ENCODE results near the gene ALG13. TPM values are rescaled to one million over a fixed set of nuclear protein-coding genes. Genes with fewer than 3 reads are reported as not detected.
A peak's percentile ranks its signal among the peaks of the same experiment; 100 is the strongest.
"Not testable (repeated sequence)": the region's sequence is repeated elsewhere in the genome, so short reads cannot be mapped to it uniquely, and the experiment has no call there.

ALG13 gene
- total RNA-seq = 51.4 and 61.9 TPM in 2 replicates

DNA sequence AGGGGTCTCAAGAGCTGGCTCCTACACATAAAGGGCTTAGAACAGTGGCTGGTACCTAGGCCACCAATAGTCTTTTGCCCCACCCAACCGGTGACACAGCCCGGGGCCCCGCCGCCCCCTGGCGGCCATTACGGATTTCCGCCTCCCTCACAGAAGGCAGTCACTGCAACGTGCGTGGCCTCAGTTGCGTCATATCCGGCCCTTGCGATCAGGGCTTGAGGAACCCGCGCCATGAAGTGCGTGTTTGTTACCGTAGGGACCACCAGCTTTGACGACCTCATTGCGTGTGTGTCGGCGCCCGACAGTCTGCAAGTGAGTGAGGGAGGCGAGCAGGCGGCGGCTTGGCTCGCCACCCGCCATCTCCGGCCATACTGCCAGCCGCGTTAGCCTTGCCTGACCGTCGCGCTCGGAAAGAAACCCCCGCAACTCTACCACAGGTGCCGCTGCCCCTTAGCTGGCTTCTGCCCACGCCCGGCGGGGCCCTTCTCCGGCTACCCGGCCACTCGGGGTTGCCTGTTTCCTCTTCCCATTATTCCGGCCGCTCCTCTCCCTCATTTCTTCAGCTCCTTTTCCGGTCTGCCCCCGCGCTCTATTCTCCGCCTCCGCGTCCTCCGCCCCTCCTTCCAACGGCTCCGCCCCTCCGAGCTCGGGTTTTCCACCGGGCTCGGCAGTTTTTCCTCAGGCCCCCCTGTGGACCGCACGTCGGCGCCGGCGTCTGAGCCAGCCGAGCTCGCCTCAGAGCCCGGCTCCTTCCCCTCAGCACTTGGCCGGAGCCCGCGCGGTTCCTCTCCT is at the start of gene ALG13:
Gene ALG13 (plus strand): TSS at position 183 of the 792 bp plus-strand sequence. CDS start 49 bp downstream, at position 232.
- Histone ChIP-seq H3K27me3 (ENCODE audit: insufficient read depth, low read length) (peaks cover 9% of the 10 kb centered on the region), H3K4me2 (ENCODE audit: insufficient read depth, low read length) (peak within 1 kb of the TSS; percentile 91), H4K20me1 (ENCODE audit: insufficient read depth, low read length) (peaks cover 10% of the 10 kb centered on the region), H3K79me2 (ENCODE audit: insufficient read depth, low read length) (peaks cover 20% of the 10 kb centered on the region), H3K36me3 (ENCODE audit: insufficient read depth, low read length) (peaks cover 20% of the 10 kb centered on the region), H3K9me3 (ENCODE audit: low read depth, low read length) (no peaks in the 10 kb centered on the region), H3K4me3 (ENCODE audit: insufficient read depth, low read length) (peak within 1 kb of the TSS; percentile 83), H3K27ac (ENCODE audit: low read depth, low read length) (peak within 1 kb of the TSS; percentile 99), H2AFZ (ENCODE audit: low read length) (peak within 1 kb of the TSS; percentile 76), H3K4me1 (ENCODE audit: insufficient read depth, low read length) (peaks cover 5% of the 10 kb centered on the region)
- peak; percentile 94 for DNase-seq (ENCODE audit: insufficient read length, low spot score, missing footprints)
- TF ChIP-seq CTCF (IDR thresholded peaks at IDR 0.05; ENCODE audit: extremely low read depth, low read depth, low read length) = peak; percentile 62

- Histone ChIP-seq H4K20me1 (ENCODE audit: insufficient read depth, low read length) (no peaks in the 10 kb centered on the region), H3K9me3 (ENCODE audit: low read depth, low read length) (no peaks in the 10 kb centered on the region)
Observed at GRCh38 chrX:111634823-111635729, 45.9 kb upstream of the ALG13 start.

DNA sequence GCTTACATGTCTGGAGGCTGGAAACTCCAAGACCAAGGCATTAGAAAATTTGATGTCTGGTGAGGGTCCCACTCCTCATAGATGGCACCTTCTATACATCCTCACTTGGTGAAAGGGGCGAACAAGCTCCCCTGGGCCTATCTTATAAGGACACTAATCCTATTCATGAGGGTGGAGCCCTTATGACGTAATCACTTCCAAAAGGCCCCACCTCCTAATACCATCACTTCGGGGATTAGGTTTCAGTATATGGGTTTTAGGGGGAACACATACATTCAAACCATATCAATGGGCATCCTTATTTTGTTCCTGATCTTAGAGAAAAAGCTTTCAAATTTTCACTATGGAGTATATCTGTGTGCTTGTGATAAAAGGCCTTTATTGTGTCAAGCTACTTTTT is 39.0 kb upstream of the ALG13 start:
- no peak overlapping the region for H2AFZ ChIP-seq (ENCODE audit: low read length)
- H3K4me3 ChIP-seq (ENCODE audit: insufficient read depth, low read length) = no peak overlapping the region
- no peaks in the 10 kb centered on the region for H3K36me3 ChIP-seq (ENCODE audit: insufficient read depth, low read length)
- H3K9me3 ChIP-seq (ENCODE audit: low read depth, low read length) = no peaks in the 10 kb centered on the region
- no peaks in the 10 kb centered on the region for H3K79me2 ChIP-seq (ENCODE audit: insufficient read depth, low read length)
- no peak overlapping the region for H3K4me2 ChIP-seq (ENCODE audit: insufficient read depth, low read length)
- H3K27ac ChIP-seq (ENCODE audit: low read depth, low read length) = no peak overlapping the region
- no peak for TF ChIP-seq CTCF (IDR thresholded peaks at IDR 0.05; ENCODE audit: extremely low read depth, low read depth, low read length)
- peaks cover 4% of the 10 kb centered on the region for H3K27me3 ChIP-seq (ENCODE audit: insufficient read depth, low read length)
- DNase-seq (ENCODE audit: insufficient read length, low spot score, missing footprints) = no peak
- H4K20me1 ChIP-seq (ENCODE audit: insufficient read depth, low read length) = no peaks in the 10 kb centered on the region
- H3K4me1 ChIP-seq (ENCODE audit: insufficient read depth, low read length) = no peaks in the 10 kb centered on the region

More at GRCh38 chrX:111634823-111635729, 45.9 kb upstream of the ALG13 start:
- no peak overlapping the region for H2AFZ ChIP-seq (ENCODE audit: low read length)
- H3K36me3 ChIP-seq (ENCODE audit: insufficient read depth, low read length) = no peaks in the 10 kb centered on the region
- TF ChIP-seq CTCF (IDR thresholded peaks at IDR 0.05; ENCODE audit: extremely low read depth, low read depth, low read length) = no peak
- H3K4me3 ChIP-seq (ENCODE audit: insufficient read depth, low read length) = no peak overlapping the region
- no peaks in the 10 kb centered on the region for H3K4me1 ChIP-seq (ENCODE audit: insufficient read depth, low read length)
- no peak overlapping the region for H3K4me2 ChIP-seq (ENCODE audit: insufficient read depth, low read length)
- H3K79me2 ChIP-seq (ENCODE audit: insufficient read depth, low read length) = no peaks in the 10 kb centered on the region
- H3K27ac ChIP-seq (ENCODE audit: low read depth, low read length) = no peak overlapping the region
- DNase-seq (ENCODE audit: insufficient read length, low spot score, missing footprints) = no peak
- peaks cover 4% of the 10 kb centered on the region for H3K27me3 ChIP-seq (ENCODE audit: insufficient read depth, low read length)

- H3K4me2 ChIP-seq (ENCODE audit: insufficient read depth, low read length); H2AFZ ChIP-seq (ENCODE audit: low read length); H3K79me2 ChIP-seq (ENCODE audit: insufficient read depth, low read length); H3K4me3 ChIP-seq (ENCODE audit: insufficient read depth, low read length); H3K36me3 ChIP-seq (ENCODE audit: insufficient read depth, low read length); H4K20me1 ChIP-seq (ENCODE audit: insufficient read depth, low read length); H3K27me3 ChIP-seq (ENCODE audit: insufficient read depth, low read length); DNase-seq (ENCODE audit: insufficient read length, low spot score, missing footprints); H3K4me1 ChIP-seq (ENCODE audit: insufficient read depth, low read length); H3K27ac ChIP-seq (ENCODE audit: low read depth, low read length); H3K9me3 ChIP-seq (ENCODE audit: low read depth, low read length): not testable (repeated sequence)
Observed at GRCh38 chrX:111645165-111645564, 35.8 kb upstream of the ALG13 start.
